Endothelial cell (in vitro differentiated cells): Measurements from ENCODE around the gene CDC73. TPM values are rescaled to one million over a fixed set of nuclear protein-coding genes. Genes with fewer than 3 reads are reported as not detected.

Experiments
- DNase-seq: peaks from one replicate; pipeline ENCODE4 v3.0.0; 2021; ENCODE audit warnings: low spot score
- H3K27ac Mint-ChIP-seq: one replicate; pipeline ENCODE4 v1.8.0; 2021; ENCODE audit warnings: mixed read lengths, inconsistent platforms; ENCODE audit not compliant: unreplicated experiment
- H3K27me3 Mint-ChIP-seq: one replicate; pipeline ENCODE4 v1.8.0; 2021; ENCODE audit warnings: mild to moderate bottlenecking, moderate library complexity, mixed read lengths, inconsistent platforms; ENCODE audit not compliant: unreplicated experiment
- H3K36me3 Mint-ChIP-seq: one replicate; pipeline ENCODE4 v1.8.0; 2021; ENCODE audit warnings: mild to moderate bottlenecking, low read depth, mixed read lengths, inconsistent platforms; ENCODE audit not compliant: unreplicated experiment
- H3K4me1 Mint-ChIP-seq: one replicate; pipeline ENCODE4 v1.8.0; 2021; ENCODE audit warnings: mild to moderate bottlenecking, mixed read lengths, inconsistent platforms; ENCODE audit not compliant: unreplicated experiment
- H3K4me3 Mint-ChIP-seq: one replicate; pipeline ENCODE4 v1.8.0; 2021; ENCODE audit warnings: mild to moderate bottlenecking, mixed read lengths, inconsistent platforms; ENCODE audit not compliant: unreplicated experiment
- H3K9me3 Mint-ChIP-seq: one replicate; pipeline ENCODE4 v1.8.0; 2021; ENCODE audit warnings: mixed read lengths, inconsistent platforms; ENCODE audit not compliant: unreplicated experiment
- CTCF ChIP-seq: fragments of 200-600 bp; sonication (generic); IDR thresholded peaks from one replicate; pipeline ENCODE4 v1.5.0; 2021; ENCODE audit warnings: antibody characterized with exemption; ENCODE audit not compliant: unreplicated experiment
- total RNA-seq: library from RNA; stranded (reverse); fragmentation: NEBNext Ultra II Directional; extraction: Animal tissue kit (Norgen Biotek cat#: 25700); gene quantifications from one replicate; pipeline ENCODE4 v1.2.1, GENCODE V29; 2021; ENCODE audit not compliant: unreplicated experiment

CDC73 gene
- total RNA-seq, 1 donor from 2014 or later: 45.2 TPM

DNA sequence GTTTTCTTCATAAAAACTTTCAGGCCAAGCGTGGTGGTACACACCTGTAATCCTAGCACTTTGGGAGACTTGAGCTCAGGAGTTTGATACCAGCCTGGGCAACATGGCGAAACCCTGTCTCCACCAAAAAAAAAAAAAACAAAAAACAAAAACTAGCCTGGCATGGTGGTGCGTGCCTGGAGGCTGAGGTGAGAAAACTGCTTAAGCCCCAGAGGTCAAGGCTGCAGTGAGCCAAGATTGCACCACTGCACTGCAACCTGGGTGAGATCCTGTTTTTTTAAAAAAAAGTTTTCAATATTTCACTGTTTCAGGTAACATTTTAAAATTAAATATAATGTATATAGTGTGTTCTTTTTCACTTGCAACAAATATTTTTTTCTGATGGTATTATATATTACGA, 78.1 kb downstream of the CDC73 start:
- H3K4me1 Mint-ChIP-seq: no peaks in the 10 kb centered on the region
- DNase-seq: no peak
- no peaks in the 10 kb centered on the region for H3K36me3 Mint-ChIP-seq
- H3K4me3 Mint-ChIP-seq: no peak overlapping the region
- no peaks in the 10 kb centered on the region for H3K27me3 Mint-ChIP-seq
- TF ChIP-seq CTCF: no peak
- H3K9me3 Mint-ChIP-seq: no peaks in the 10 kb centered on the region
- no peak overlapping the region for H3K27ac Mint-ChIP-seq

DNA sequence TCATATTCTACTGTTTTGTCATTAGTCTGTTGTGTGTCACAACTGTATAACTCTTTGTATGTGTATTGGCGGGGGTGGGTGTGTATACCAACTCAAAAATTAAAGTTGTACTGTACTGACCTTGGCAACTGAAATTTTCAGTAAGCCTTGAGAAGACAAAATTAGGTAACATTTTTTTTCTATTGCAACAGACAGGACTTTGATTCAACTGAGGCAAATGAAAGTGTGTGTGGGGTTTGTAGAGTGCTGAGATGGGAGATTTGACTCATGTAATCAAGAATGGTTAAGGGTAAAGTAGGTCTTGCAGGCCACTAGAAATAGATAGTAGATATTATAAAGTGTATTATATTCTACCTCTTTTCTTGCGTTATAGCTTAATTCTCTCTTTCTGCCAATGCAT, 79.2 kb downstream of the CDC73 start:
- TF ChIP-seq CTCF: no peak
- Mint-ChIP-seq H3K4me1 (peaks cover 2% of the 10 kb centered on the region), H3K27ac (no peak overlapping the region), H3K36me3 (peaks cover 8% of the 10 kb centered on the region), H3K9me3 (no peaks in the 10 kb centered on the region), H3K27me3 (peaks cover 1% of the 10 kb centered on the region), H3K4me3 (no peak overlapping the region)
- no peak for DNase-seq

GRCh38 chr1:193210996-193211395, 89.2 kb downstream of the CDC73 start:
- no peak for DNase-seq
- H3K4me1 Mint-ChIP-seq: peaks cover 15% of the 10 kb centered on the region
- H3K27ac Mint-ChIP-seq: no peak overlapping the region
- H3K36me3 Mint-ChIP-seq: peaks cover 58% of the 10 kb centered on the region
- no peak for TF ChIP-seq CTCF
- H3K27me3 Mint-ChIP-seq: peaks cover 2% of the 10 kb centered on the region
- H3K9me3 Mint-ChIP-seq: peaks cover 3% of the 10 kb centered on the region
- H3K4me3 Mint-ChIP-seq: no peak overlapping the region

DNA sequence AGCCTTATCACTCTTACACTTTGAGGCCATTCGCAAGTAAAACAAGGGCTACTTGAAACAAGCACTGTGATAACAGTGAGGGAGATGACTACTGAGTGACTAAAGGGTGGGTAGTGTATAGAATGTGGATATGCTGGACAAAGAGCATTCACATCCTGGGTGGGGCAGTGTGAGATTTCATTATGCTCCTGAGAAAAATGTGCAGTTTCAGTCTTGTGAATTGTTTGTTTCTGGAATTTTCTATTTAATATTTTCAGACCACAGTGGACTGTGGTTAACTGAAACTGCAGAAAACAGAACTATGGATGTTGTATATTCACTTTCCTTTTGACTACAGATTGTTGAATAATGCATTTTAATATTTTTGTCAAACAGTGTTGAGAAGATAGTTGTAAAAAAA, 89.7 kb downstream of the CDC73 start:
- H3K27me3 Mint-ChIP-seq: peaks cover 2% of the 10 kb centered on the region
- no peak for DNase-seq
- H3K9me3 Mint-ChIP-seq: no peaks in the 10 kb centered on the region
- H3K27ac Mint-ChIP-seq: no peak overlapping the region
- no peak for TF ChIP-seq CTCF
- H3K36me3 Mint-ChIP-seq: peaks cover 58% of the 10 kb centered on the region
- H3K4me3 Mint-ChIP-seq: no peak overlapping the region
- H3K4me1 Mint-ChIP-seq: peaks cover 20% of the 10 kb centered on the region

GRCh38 chr1:193212637-193213036, 90.8 kb downstream of the CDC73 start:
- no peak overlapping the region for H3K27ac Mint-ChIP-seq

More at GRCh38 chr1:193212637-193213036, 90.8 kb downstream of the CDC73 start:
- peaks cover 30% of the 10 kb centered on the region for H3K4me1 Mint-ChIP-seq
- no peak for DNase-seq
- no peaks in the 10 kb centered on the region for H3K9me3 Mint-ChIP-seq
- H3K36me3 Mint-ChIP-seq: peaks cover 52% of the 10 kb centered on the region
- TF ChIP-seq CTCF: no peak
- peaks cover 3% of the 10 kb centered on the region for H3K27me3 Mint-ChIP-seq
- no peak overlapping the region for H3K4me3 Mint-ChIP-seq
